NCI-H2227 (cell line): ENCODE measurements around the gene STX2.
"Not testable (repeated sequence)": the region's sequence is repeated elsewhere in the genome, so short reads cannot be mapped to it uniquely, and the experiment has no call there.

Experiments
- DNase-seq: peaks from one replicate; lab custom pipeline; 2025; ENCODE audit not compliant: unreplicated experiment; lab: John Stamatoyannopoulos, UW

Gene STX2

DNA sequence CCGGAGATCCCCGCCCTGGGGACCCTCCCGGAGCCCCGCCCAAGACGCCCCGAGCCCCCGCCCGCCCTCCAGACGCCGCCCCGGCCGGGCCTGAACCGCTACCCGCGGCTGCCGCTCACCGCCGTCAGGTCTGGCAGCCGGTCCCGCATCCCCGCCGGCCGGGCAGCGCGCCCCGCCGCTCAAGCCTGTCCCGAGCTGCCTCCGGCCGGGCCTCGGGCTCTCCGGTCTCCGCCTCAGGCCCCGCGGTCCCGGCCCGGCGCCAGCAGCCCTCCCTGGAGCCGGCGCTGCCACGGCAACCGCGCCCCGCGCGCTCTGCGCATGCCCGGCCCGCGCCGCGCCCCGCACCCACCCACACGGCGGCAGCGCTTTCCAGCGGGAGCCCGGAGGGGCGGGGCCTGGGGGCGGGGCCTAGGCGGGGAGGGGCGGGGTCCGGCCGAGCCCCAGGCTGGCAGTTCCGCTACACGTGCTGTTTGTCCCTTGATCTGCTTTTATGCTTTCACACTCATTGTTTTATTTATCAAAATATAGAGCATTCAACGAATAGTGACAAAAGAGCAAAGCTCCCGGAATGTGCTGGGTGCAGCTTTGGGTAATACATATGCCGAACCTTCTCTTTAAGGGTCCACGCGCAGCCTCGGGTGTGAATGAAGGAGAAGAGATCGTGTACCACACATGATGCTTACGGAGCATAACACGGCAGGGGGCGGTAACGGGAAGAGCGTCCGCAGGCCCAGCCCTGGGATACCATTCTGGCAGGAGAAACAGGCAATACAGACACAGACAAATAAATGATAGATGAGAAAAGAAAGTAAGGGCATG, at the start of gene STX2:
TSS of gene STX2 (minus strand) at position 300 of the 819 bp plus-strand sequence. CDS start at position 149, 151 bp downstream.
- peak; percentile 88 for DNase-seq

GRCh38 chr12:130887190-130887589, 48.1 kb upstream of the STX2 start:
- not testable (repeated sequence) for DNase-seq

GRCh38 chr12:130881548-130881947, 42.5 kb upstream of the STX2 start:
- no peak for DNase-seq

DNA sequence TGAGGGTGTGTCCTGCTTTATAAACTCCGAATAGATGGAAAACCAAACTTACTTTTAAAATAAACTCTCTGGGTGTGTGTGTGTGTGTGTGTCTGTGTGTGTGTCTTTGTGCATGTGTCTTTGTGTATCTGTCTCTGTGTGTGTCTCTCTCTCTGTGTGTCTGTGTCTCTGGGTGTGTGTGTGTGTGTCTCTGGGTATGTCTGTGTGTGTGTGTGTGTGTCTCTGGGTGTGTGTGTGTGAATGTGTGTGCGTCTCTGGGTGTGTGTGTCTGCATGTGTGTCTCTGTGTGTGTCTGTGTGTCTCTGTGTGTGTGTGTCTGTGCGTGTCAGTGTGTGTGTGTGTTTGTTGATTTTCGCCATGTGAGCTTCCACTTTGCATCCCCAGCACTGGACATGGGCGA, 42.0 kb upstream of the STX2 start:
- no peak for DNase-seq

GRCh38 chr12:130880411-130880885, 41.4 kb upstream of the STX2 start:
- no peak for DNase-seq

GRCh38 chr12:130879781-130880389, 40.8 kb upstream of the STX2 start:
- no peak for DNase-seq

DNA sequence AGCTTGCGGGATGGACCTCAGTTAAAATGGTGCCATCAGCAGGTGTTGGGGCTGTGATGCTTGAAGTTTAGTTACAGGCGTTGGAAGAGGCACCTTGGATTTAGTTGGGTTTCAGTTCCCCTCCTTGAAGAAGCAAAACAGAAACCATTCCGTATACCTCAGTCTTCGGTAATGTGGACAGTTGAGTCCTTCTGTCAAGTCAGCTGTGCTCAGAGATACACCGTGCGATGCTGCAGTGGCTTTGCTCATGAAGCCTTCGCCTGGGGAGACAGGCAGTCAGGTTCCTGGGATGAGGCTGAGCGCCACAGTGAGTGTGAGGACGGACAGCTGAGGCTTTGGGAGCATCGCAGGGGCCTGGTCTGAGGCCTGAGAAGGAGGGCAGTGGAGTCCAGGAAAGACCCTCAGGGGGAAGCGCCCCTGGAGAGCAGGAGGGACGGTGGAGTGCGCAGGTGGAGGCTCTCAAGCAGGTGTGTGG, 40.2 kb upstream of the STX2 start:
- no peak for DNase-seq

DNA sequence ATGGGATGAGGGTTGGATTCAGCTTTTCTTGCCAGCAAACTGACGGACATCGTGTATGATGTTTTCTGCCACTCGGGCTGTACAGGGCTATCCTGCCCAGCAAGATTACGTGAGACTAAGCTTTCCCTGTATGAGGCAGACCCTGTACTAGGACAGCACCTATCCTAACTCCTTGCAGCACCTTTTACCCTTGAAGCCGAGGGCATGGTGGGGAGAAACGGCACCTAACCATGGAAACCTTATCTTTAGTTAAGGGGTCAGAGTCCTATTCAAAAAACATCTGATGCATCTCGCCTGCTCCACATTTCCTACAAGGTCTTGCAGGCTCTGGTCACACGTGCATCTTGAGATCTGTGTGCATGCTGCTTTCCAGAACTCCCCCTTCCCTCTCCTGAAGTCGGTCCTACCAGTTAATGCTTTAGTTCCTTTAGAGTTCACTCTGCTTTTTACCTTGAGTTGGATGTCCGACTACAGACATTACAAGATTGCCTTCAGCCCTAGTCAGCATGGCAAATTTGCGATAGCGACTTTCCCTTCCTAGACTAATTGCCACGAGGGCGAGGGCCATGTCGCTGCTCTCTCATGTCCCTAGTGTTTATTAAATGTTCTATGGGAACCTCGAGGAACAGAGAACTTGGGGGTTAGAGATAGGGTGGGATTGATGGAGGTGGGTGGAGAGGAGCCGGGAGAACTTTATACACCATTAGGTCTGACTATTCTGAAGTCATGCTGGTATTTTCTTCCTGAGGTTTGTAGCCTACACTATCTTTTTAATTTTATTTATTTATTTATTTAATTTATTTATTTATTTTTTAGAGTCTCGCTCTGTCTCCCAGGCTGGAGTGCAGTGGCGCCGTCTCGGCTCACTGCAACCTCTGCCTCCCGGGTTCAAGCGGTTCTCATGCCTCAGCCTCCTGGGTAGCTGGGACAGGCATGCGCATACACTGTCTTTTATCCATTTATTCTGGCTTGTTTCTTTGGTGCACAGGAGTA, 39.4 kb upstream of the STX2 start:
- DNase-seq = no peak

GRCh38 chr12:130877333-130877732, 38.3 kb upstream of the STX2 start:
- no peak for DNase-seq

- no peak for DNase-seq
These were observed 37.7 kb upstream of the STX2 start for GRCh38 chr12:130876758-130877157.

- DNase-seq = no peak
These were observed 37.2 kb upstream of the STX2 start for GRCh38 chr12:130876297-130876696.

- DNase-seq = not testable (repeated sequence)
These were observed 36.7 kb upstream of the STX2 start for GRCh38 chr12:130875708-130876107.

DNA sequence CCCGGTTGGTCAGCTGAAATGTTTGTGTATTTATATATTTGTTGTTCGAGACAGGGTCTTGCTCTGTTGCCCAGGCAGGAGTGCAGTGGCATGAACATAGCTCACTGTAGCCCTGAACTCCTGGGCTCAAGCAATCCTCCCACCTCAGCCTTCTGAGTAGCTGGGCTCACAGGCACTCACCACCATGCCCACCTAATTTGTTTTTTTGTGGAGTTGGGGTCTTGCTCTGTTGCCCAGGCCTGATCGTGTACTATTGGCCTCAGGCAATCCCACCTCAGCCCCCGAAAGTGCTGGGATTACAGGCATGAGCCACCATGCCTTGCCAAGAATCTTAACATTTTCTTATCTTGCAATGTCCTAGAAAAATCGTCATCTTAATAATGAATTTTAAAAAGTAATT, 36.1 kb upstream of the STX2 start:
- DNase-seq = no peak

DNA sequence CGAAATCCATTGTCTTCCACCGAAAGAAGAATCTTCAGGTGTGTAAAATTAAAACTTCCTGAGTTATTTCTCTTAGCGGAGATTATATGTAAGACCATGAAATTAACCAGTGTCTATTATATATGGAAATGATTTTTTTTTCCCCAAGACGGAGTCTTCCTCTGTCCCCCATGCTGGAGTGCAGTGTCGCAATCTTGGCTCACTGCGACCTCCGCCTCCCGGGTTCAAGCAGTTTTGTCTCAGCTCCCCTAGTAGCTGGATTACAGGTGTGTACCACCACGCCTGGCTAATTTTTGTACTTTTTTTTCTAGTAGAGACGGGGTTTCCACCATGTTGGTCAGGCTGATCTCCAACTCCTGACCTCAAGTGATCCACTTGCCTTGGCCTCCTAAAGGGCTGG, 35.6 kb upstream of the STX2 start:
- no peak for DNase-seq

DNA sequence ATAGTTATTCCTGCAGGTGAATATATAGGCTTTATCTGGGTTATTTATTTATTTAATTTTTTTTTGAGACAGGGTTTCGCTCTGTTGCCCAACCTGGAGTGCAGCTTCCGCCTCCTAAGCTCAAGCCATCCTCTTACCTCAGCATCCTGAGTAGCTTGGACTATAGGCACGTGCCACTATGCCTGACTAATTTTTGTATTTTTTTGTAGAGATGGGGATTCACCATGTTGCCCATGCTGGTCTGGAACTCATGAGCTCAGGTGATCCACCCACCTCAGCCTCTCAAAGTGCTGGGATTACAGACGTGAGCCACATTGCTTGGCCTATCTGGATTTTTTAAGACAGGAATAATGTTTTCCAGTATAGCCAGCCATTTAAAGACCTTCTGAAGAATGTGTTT, 34.8 kb upstream of the STX2 start:
- no peak for DNase-seq

GRCh38 chr12:130873106-130873795, 34.2 kb upstream of the STX2 start:
- no peak for DNase-seq

DNA sequence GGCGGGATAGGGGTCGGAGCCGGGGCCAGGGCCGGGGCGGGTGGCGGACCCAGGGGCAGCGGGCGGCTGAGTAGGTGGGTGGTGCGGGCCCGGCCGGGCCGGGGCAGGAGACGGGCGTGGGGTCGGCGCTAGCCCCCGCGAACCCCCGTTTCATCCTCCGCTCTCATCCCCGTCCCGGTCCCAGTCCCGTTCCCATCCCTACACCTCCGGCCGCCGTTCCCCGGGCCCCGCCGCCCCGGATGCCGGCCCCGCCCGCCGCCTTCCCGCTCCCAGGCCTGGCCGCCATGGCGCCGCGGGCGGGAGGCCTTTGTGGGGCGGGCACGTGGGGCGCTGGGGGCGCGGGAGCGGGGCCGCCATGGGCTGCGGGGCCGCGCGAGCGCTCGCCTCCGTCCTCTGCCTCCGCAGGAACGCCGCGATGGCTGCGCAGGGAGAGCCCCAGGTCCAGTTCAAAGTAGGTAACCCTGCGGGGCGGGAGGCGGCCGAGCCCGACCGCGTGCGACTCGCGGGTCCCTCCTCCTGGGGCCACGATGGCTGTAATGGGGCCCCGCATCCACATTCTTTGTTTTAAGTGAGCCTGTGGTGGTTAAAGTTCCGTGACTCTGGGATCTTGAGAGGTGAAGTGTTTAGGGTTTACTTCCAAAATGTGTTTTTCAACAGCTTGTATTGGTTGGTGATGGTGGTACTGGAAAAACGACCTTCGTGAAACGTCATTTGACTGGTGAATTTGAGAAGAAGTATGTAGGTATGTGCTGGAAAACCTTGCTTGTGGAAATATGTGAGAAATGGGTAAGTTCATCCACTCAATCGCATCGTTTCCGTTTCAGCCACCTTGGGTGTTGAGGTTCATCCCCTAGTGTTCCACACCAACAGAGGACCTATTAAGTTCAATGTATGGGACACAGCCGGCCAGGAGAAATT, 33.4 kb upstream of the STX2 start:
- DNase-seq = peak; percentile 53

DNA sequence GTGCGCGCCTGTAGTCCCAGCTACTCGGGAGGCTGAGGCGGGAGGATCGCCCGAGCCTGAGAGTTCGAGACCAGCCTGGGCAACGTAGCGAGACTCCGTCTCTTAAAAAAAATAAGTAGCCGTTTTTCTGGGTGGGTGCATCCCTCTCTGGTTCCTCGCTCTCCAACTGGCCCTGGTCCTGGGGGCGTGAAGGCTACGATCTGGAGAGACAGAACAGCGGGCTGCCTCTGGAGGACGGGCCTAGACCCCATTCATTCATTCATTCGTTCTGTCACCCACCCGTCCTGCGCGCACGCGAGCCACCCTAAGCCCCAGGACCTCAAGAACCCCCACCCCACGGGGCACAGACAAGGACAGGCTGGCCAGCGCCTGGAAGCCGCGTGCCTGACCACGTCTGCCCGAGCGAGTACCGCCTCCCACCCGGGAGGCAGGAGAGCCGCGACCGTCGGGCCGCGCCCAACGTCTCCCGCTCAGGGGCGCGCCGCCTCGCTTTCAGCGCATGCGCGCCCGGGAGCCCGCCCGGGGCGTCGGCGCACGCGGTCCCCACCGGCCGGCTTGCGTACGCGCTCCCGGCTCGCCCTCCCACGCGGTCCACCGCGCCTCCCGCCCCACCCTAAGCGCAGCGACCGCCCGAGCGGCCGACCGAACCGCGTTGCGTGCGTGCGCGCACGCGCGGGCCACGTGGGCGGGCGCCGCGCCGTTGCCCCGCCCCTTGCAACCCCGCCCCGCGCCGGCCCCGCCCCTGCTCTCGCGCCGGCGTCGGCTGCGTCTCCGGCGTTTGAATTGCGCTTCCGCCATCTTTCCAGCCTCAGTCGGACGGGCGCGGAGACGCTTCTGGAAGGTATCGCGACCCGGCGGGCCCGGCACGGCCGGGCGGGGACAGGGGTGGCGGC, 32.5 kb upstream of the STX2 start, which contains the start of gene RAN:
TSS of gene RAN (plus strand) at position 781 of the 893 bp plus-strand sequence. CDS start 528 bp downstream, outside the sequence.
- peak; percentile 96 for DNase-seq
